Mesothelial cell of epicardium (in vitro differentiated cells): ENCODE measurements around the gene LRRC36. TPM values are rescaled to one million over a fixed set of nuclear protein-coding genes. Genes with fewer than 3 reads are reported as not detected.

ENCODE experiments used
- DNase-seq, 2 experiments: peaks; one replicate each; pipeline ENCODE4 v3.0.0; 2021; ENCODE audit warnings: low spot score in 2 of 2; ENCODE audit not compliant: unreplicated experiment in 2 of 2
- H3K27ac Mint-ChIP-seq: 2 replicates; pipeline ENCODE4 v1.8.0; 2021; ENCODE audit warnings: mixed read lengths
- H3K27me3 Mint-ChIP-seq: 2 replicates; pipeline ENCODE4 v1.8.0; 2021; ENCODE audit warnings: low read depth, mixed read lengths
- H3K36me3 Mint-ChIP-seq: 2 replicates; pipeline ENCODE4 v1.8.0; 2021; ENCODE audit warnings: mixed read lengths
- H3K4me1 Mint-ChIP-seq: 2 replicates; pipeline ENCODE4 v1.8.0; 2021; ENCODE audit warnings: mixed read lengths
- H3K4me3 Mint-ChIP-seq: 2 replicates; pipeline ENCODE4 v1.8.0; 2021; ENCODE audit warnings: mild to moderate bottlenecking, moderate library complexity, mixed read lengths
- H3K9me3 Mint-ChIP-seq: 2 replicates; pipeline ENCODE4 v1.8.0; 2021; ENCODE audit warnings: mixed read lengths
- total RNA-seq: library from RNA; stranded (reverse); gene quantifications from 3 replicates; pipeline ENCODE4 v1.2.1, GENCODE V29; 2021
- TF ChIP-seq, protein P1 (sequence below): fragments of 200-600 bp; sonication (generic); IDR thresholded peaks from one replicate; pipeline ENCODE4 v1.5.0; 2021; ENCODE audit warnings: antibody characterized with exemption; ENCODE audit not compliant: unreplicated experiment

The LRRC36 gene
- total RNA-seq, 1 donor from 2014 or later: 0.20 TPM

DNA sequence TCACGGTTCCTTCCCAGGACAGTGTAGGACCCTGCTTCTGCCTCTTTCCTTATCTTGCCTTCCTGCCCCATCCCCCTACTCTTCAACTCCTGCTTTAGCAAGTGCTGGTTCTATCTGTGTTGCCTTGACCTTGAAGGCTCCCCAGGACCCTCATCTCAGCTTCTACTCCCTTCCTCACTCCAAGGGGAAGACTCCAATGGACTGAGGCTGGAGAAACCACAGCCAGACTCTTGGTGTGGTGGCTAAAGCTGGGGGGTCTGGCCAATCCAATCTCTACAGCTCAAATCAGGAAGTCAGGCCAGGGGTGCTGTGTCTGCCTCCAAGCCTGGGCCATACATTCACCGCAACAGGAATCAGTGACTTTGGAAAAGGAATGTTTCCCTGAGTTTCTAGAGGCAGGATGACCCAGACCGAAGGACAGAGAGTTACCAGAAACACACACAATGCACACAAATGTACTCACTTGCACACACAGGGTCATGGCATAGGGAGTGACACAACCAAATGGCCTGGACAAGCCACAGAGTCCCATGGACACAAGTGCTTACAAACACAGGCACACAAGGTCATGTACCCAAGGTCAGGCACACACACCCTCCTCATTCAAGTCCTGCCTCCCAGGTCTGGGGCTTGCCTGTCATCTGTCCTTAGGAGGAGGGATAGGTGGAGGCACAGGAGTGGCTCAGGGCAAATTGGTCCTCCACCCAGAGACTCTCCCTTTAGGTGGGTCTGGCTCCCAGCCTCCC, 102.6 kb downstream of the LRRC36 start:
- H3K4me3 Mint-ChIP-seq: peak overlapping the region; percentile 55
- H3K27me3 Mint-ChIP-seq: peaks cover 65% of the 10 kb centered on the region

GRCh38 chr16:67429799-67430503, 103.3 kb downstream of the LRRC36 start:
- TF ChIP-seq, protein P1, sequence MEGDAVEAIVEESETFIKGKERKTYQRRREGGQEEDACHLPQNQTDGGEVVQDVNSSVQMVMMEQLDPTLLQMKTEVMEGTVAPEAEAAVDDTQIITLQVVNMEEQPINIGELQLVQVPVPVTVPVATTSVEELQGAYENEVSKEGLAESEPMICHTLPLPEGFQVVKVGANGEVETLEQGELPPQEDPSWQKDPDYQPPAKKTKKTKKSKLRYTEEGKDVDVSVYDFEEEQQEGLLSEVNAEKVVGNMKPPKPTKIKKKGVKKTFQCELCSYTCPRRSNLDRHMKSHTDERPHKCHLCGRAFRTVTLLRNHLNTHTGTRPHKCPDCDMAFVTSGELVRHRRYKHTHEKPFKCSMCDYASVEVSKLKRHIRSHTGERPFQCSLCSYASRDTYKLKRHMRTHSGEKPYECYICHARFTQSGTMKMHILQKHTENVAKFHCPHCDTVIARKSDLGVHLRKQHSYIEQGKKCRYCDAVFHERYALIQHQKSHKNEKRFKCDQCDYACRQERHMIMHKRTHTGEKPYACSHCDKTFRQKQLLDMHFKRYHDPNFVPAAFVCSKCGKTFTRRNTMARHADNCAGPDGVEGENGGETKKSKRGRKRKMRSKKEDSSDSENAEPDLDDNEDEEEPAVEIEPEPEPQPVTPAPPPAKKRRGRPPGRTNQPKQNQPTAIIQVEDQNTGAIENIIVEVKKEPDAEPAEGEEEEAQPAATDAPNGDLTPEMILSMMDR: no peak
- Mint-ChIP-seq H3K9me3 (no peaks in the 10 kb centered on the region), H3K4me1 (peaks cover 15% of the 10 kb centered on the region), H3K4me3 (peak overlapping the region; percentile 66), H3K27me3 (peaks cover 63% of the 10 kb centered on the region), H3K36me3 (no peaks in the 10 kb centered on the region), H3K27ac (no peak overlapping the region)
- no peak for DNase-seq

More for the DNA sequence above, 102.6 kb downstream of the LRRC36 start:
- no peaks in the 10 kb centered on the region for H3K9me3 Mint-ChIP-seq
- H3K27ac Mint-ChIP-seq: no peak overlapping the region
- no peaks in the 10 kb centered on the region for H3K36me3 Mint-ChIP-seq
- DNase-seq: no peak
- TF ChIP-seq, protein P1: no peak
- peaks cover 21% of the 10 kb centered on the region for H3K4me1 Mint-ChIP-seq

- no peaks in the 10 kb centered on the region for H3K36me3 Mint-ChIP-seq
- H3K4me1 Mint-ChIP-seq: peaks cover 11% of the 10 kb centered on the region
- TF ChIP-seq, protein P1: no peak
- no peaks in the 10 kb centered on the region for H3K9me3 Mint-ChIP-seq
- DNase-seq: peak in 1 of 2 experiments; percentile 53
- H3K4me3 Mint-ChIP-seq: peak overlapping the region; percentile 66
- H3K27me3 Mint-ChIP-seq: peaks cover 57% of the 10 kb centered on the region
- no peak overlapping the region for H3K27ac Mint-ChIP-seq
These were observed 103.9 kb downstream of the LRRC36 start for GRCh38 chr16:67430504-67430976.

GRCh38 chr16:67430977-67431774, 104.6 kb downstream of the LRRC36 start, which contains the start of gene HSD11B2:
Gene HSD11B2 (plus strand): TSS chr16:67431121. CDS start chr16:67431249, 128 bp downstream.
- TF ChIP-seq, protein P1: no peak
- H3K9me3 Mint-ChIP-seq: no peaks in the 10 kb centered on the region
- H3K36me3 Mint-ChIP-seq: no peaks in the 10 kb centered on the region
- peak in 1 of 2 experiments; percentile 47 for DNase-seq
- H3K4me3 Mint-ChIP-seq: peak within 1 kb of the TSS; percentile 66
- peaks cover 54% of the 10 kb centered on the region for H3K27me3 Mint-ChIP-seq
- peaks cover 11% of the 10 kb centered on the region for H3K4me1 Mint-ChIP-seq
- H3K27ac Mint-ChIP-seq: no peak within 1 kb of the TSS

DNA sequence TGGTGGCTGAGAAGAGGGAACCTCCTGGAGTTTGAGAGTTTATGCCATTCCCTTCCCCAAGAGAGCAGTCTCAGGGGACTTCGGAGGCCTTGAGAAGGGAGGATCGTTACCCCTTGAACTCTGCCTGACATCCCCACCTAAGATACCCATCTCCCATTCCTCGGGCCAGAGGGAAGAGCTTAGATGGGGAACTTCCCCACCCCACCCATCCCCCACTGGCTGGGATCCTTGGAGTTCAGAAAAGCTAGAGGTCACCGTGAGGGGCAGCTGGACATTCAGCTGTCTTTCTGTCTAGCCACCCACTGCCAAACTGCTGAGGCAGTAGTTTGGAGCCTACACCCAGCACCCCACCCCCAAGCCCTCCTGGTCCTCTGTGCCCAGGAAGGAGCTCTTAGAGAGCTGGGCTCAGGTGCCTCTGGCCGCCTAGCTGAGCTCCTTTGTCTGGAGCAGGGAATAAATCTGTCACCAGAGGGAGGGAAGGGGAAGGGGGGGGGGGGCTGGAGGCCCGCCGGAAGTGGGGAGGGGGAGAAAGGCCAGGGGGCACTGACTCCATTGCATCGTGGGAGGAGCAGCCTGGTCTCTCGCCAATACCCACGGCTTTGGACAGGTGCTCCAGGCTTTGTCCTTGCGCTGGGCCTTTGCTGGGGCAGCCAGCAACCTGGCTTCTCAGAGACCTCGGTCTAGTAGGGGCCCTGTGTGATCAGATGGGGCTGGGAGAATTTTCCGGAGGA, 105.3 kb downstream of the LRRC36 start:
- TF ChIP-seq, protein P1: no peak
- Mint-ChIP-seq H3K36me3 (peaks cover under 1% of the 10 kb centered on the region), H3K27ac (no peak overlapping the region), H3K4me1 (peaks cover 11% of the 10 kb centered on the region), H3K9me3 (no peaks in the 10 kb centered on the region), H3K27me3 (peaks cover 48% of the 10 kb centered on the region), H3K4me3 (peak overlapping the region; percentile 52)
- no peak for DNase-seq
